Measurements from ENCODE around the gene NPLOC4. TPM values are rescaled to one million over a fixed set of nuclear protein-coding genes. Genes with fewer than 3 reads are reported as not detected.

NPLOC4 gene
- total and polyA plus RNA-seq, 2 of the 13 experiments (the other 11 are each of a cell fraction or from before 2014, with no cell fraction given) = 57.0 to 97.0 TPM

- TF ChIP-seq ZBTB49 (CRISPR knock-in tag; IDR thresholded peaks at IDR 0.05; ENCODE audit: borderline replicate concordance) (no peak), ESRRA (CRISPR knock-in tag; IDR thresholded peaks at IDR 0.05; ENCODE audit: low read depth) (0 out of 2 replicates have a peak, but pooled peaks have one; percentile 29), AHR (CRISPR knock-in tag; IDR thresholded peaks at IDR 0.05) (0 out of 2 replicates have a peak, but pooled peaks have one; percentile 33), CC2D1A (CRISPR knock-in tag; IDR thresholded peaks at IDR 0.05) (0 out of 2 replicates have a peak, but pooled peaks have one; percentile 25), GABPB1 (CRISPR knock-in tag; IDR thresholded peaks at IDR 0.05) (peak; percentile 49; the same call in 1 of the 2 replicates), DZIP1 (CRISPR knock-in tag; IDR thresholded peaks at IDR 0.05) (0 out of 2 replicates have a peak, but pooled peaks have one; percentile 1), ZNF768 (CRISPR knock-in tag; IDR thresholded peaks at IDR 0.05) (peak; percentile 42; the same call in 1 of the 2 replicates), TAF1 (CRISPR knock-in tag; IDR thresholded peaks at IDR 0.05) (peak; percentile 33; the same call in 1 of the 2 replicates), ZFP62 (CRISPR knock-in tag; IDR thresholded peaks at IDR 0.05) (no peak), ZNF556 (CRISPR knock-in tag; IDR thresholded peaks at IDR 0.05; ENCODE audit: borderline replicate concordance) (peak; percentile 61; the same call in 1 of the 2 replicates), ZNF430 (CRISPR knock-in tag; IDR thresholded peaks at IDR 0.05) (no peak), GLI4 (CRISPR knock-in tag; IDR thresholded peaks at IDR 0.05; ENCODE audit: borderline replicate concordance) (0 out of 2 replicates have a peak, but pooled peaks have one; percentile 47), ZBTB38 (CRISPR knock-in tag; IDR thresholded peaks at IDR 0.05) (no peak; the same call in 1 of the 2 replicates), ZFX (CRISPR knock-in tag; IDR thresholded peaks at IDR 0.05; ENCODE audit: low read depth) (peak; percentile 46; the same call in 1 of the 2 replicates), ARHGAP35 (CRISPR knock-in tag; IDR thresholded peaks at IDR 0.05; ENCODE audit: borderline replicate concordance) (0 out of 2 replicates have a peak, but pooled peaks have one; percentile 33), GABPA (IDR thresholded peaks at IDR 0.05; ENCODE audit: low read depth, low read length) (peak; percentile 21; the same call in 1 of the 2 replicates), GABPA (CRISPR knock-in tag; IDR thresholded peaks at IDR 0.05; ENCODE audit: low read depth) (no peak), ZNF572 (CRISPR knock-in tag; IDR thresholded peaks at IDR 0.05) (0 out of 2 replicates have a peak, but pooled peaks have one; percentile 61), STAT5B (CRISPR knock-in tag; IDR thresholded peaks at IDR 0.05) (no peak), ZNF800 (CRISPR knock-in tag; IDR thresholded peaks at IDR 0.05) (no peak), ZNF567 (CRISPR knock-in tag; IDR thresholded peaks at IDR 0.05; ENCODE audit: borderline replicate concordance) (0 out of 2 replicates have a peak, but pooled peaks have one; percentile 54), NCOA1 (CRISPR knock-in tag; IDR thresholded peaks at IDR 0.05) (no peak), TBX2 (CRISPR knock-in tag; IDR thresholded peaks at IDR 0.05; ENCODE audit: borderline replicate concordance) (peak; percentile 24; the same call in 1 of the 2 replicates)
Measured at GRCh38 chr17:81652906-81653771, 16.2 kb upstream of the NPLOC4 start (continued).

All from HepG2 (cell line).